ENCODE measurements around the gene PRDM12.

PRDM12 gene

DNA sequence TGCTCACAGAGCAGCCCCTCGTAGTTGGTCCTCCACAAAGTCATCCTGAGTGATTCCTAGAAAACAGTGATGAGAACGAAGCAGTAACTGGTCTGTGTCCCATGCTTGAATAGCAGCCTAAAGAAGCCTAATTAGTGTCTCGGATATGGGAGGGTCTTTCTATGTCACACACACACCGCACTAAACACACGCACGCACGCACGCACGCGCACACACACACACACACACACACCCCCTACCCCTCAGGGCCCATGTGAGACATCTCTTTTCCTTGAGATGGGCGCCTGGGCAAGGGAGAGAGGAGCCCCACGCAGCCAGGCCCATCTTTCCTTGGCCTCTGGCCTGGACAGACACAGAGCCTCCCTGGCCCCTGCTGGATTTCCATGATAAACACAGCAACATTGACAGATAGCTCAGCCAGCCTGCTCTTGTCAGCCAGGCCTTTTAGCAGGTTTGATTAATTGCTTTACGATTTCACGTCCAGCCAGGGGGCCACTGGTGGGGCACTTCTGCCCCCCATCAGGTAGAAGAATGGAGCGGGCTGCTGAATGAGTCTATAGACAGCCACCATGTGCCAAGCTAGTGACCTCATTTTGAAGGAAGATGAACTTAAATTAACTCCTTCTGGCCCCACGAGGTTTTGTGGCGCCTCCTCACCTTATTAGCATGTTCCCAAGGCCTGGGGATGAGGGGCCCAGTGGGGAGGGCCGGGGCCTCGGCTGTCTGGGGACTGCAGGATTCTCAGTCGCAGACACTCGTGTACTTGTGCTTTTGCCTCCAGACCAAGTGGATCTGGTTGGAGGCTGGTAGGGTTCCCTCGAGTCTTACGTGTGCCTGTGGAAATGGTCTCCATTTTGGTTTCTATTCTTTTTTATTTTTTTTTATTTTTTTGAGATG, 36.2 kb upstream of the PRDM12 start:
- no peak for TF ChIP-seq CTCF (IDR thresholded peaks at IDR 0.05; ENCODE audit: borderline replicate concordance, control extremely low read depth, extremely low read depth, insufficient read depth, missing control alignments)
- no peak for DNase-seq (ENCODE audit: low spot score)
- in situ Hi-C loops (cut with MboI; ENCODE audit: low sequenced_read_pairs, unreplicated experiment): no loop called here

GRCh38 chr9:130629443-130630070, 34.8 kb upstream of the PRDM12 start:
- in situ Hi-C loops (cut with MboI; ENCODE audit: low sequenced_read_pairs, unreplicated experiment): no loop called here
- no peak for DNase-seq (ENCODE audit: low spot score)
- TF ChIP-seq CTCF (IDR thresholded peaks at IDR 0.05; ENCODE audit: borderline replicate concordance, control extremely low read depth, extremely low read depth, insufficient read depth, missing control alignments): no peak

DNA sequence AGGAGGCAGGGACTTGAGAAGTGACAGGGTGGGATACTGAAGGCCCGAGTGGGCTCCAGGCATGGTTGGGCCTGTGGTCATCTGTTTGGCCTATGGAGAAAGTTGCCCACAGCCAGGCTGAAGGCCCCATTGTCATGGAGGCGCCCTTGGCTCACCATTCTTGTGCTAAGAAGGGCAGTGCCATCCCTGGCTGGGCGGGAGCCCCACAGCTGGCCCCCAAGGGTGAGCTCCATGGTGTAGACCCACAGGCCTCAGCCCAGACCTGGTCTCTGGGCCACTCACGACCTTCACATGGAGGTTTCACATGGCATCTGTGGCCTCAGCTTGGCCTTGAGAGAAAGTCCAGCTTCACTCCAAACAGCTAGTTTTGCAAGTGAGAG, 34.3 kb upstream of the PRDM12 start:
- in situ Hi-C loops (cut with MboI; ENCODE audit: low sequenced_read_pairs, unreplicated experiment): no loop called here
- DNase-seq (ENCODE audit: low spot score): no peak
- TF ChIP-seq CTCF (IDR thresholded peaks at IDR 0.05; ENCODE audit: borderline replicate concordance, control extremely low read depth, extremely low read depth, insufficient read depth, missing control alignments): no peak

DNA sequence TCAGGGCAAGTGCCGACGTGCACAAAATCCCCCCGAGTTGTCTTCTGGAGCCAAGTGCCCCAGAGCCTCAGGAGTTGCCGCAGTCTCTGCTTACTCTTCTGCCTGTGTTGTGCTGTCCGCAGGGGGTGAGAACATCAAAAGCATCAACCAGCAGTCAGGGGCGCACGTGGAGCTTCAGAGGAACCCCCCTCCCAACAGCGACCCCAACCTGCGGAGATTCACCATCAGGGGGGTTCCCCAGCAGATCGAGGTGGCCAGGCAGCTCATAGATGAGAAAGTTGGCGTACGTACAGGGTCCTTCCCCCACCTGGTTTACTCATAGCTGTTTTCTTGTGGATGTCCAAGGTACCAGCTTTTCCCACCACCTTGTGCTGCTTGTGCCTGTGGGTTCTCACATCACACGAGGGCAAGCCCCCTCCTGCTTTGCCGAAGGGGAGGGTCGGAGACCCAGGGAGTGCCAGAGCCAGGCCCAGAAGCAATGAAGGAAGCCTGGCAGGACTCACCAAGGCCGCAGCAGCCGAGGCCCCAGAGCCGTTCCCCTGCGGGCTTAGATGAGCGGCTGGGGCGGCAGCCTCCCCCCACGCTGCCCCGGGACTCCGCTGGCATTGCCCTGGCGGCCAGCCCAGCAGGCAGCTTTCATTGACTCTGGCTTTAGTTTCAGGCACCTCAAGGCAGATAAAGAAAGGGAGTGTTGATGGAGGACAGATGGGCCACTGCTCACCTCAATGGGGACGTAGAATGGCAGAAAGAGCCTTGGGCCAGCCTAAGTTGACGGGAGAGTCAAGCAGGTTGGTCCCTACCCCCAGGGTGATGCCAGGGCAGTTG, 33.7 kb upstream of the PRDM12 start:
- in situ Hi-C loops (cut with MboI; ENCODE audit: low sequenced_read_pairs, unreplicated experiment): no loop called here
- no peak for DNase-seq (ENCODE audit: low spot score)

DNA sequence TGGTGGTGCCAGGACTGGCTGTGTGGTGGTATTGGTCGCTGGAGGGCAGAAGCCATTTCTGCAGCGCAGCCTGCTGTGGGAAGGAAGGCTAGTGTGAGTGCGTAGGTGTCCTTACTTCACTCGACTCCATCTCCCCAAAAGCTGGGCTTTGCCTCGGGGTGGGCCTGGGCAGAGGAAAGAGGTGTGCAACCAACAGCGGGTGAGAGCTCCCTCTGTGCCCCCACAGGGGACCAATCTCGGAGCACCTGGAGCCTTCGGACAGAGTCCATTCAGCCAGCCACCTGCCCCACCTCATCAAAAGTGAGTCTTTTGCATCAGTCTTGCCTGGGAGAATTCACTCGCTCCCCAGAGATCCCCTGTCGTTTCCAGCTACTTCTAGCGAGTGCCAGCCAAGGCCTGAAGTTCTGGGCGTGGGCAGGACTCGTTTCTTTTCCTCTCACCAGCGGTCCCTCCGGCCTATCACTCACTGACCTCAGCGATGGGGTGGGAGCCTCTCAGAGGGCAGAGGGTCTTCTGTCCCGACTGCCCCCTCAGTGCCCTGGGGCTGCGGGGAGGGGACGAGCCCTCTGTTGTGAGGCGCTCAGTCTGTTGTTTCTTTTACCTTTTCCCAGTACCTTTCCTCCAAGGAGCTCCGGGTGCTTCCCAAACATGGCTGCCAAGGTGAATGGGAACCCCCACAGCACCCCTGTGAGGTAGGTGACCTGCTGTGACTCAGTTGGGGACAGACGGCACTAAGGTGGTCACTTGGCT, 32.9 kb upstream of the PRDM12 start:
- no peak for DNase-seq (ENCODE audit: low spot score)
- in situ Hi-C loops (cut with MboI; ENCODE audit: low sequenced_read_pairs, unreplicated experiment): no loop called here
- no peak for TF ChIP-seq CTCF (IDR thresholded peaks at IDR 0.05; ENCODE audit: borderline replicate concordance, control extremely low read depth, extremely low read depth, insufficient read depth, missing control alignments)

More for the DNA sequence above, 33.7 kb upstream of the PRDM12 start:
- TF ChIP-seq CTCF (IDR thresholded peaks at IDR 0.05; ENCODE audit: borderline replicate concordance, control extremely low read depth, extremely low read depth, insufficient read depth, missing control alignments): no peak

Data from GM13976 (cell line).